Measurements from ENCODE around the gene WWOX. TPM values are rescaled to one million over a fixed set of nuclear protein-coding genes. Genes with fewer than 3 reads are reported as not detected.

WWOX gene
- total and polyA plus RNA-seq, 2 of the 13 experiments (the other 11 are each of a cell fraction or from before 2014, with no cell fraction given): 9.1 to 37.4 TPM

DNA sequence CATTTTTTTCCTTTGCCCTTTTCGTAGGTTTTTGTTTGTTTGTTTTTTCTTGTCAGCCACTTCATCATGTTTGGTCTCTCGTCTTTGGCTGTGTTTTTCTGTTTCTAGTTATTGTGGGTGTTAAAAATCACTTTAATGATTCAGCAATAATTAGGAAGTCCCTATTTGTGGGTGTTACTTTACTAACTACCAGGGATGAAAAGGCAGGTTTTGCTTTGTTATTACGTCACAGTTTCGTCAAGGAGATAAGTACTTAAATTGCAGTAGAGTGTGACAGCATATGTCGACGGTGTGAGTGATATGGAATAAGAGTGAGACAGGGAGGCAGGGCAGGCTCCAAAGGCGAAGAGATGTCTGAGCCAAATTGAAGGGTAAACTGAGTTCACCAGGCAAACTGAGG is 479.6 kb downstream of the WWOX start:
- no peaks in the 10 kb centered on the region for H3K36me3 ChIP-seq (replicated peaks in 1 of 2; ENCODE audit: control insufficient read depth in 1 of 2, insufficient read depth in 2 of 2, low read length in 2 of 2)
- H3K27ac ChIP-seq (ENCODE audit: extremely low read length, insufficient read depth, low read length): no peak overlapping the region
- in situ Hi-C loops (cut with HindIII; ENCODE audit: extremely low pct_ligation_motif_present, low pct_unique_long_range_greater_than_20kb): no loop called here
- no peak overlapping the region for H2AFZ ChIP-seq (ENCODE audit: low read length)
- FAIRE-seq (no peak), DNase-seq (ENCODE audit: low spot score) (no peak), ATAC-seq (no peak)
- no TSS peak for BruUV-seq (replicated peaks)
- no peak overlapping the region for H3K4me3 ChIP-seq (replicated peaks in 1 of 3; ENCODE audit: insufficient read depth in 1 of 3, low read depth in 2 of 3, low read length in 3 of 3)
- H3K79me2 ChIP-seq (ENCODE audit: insufficient read depth, low read length): no peaks in the 10 kb centered on the region
- WGBS (ENCODE audit: low lambda C conversion rate): 93% methylated on average over 7 of the region's 7 CpGs
- no peaks in the 10 kb centered on the region for H3K9me3 ChIP-seq (ENCODE audit: low read length)
- no peak overlapping the region for H3K4me2 ChIP-seq (ENCODE audit: low read depth, low read length)
- intact Hi-C loops (cut with micrococcal nuclease; ENCODE audit: unreplicated experiment): no loop called here
- no peaks in the 10 kb centered on the region for H4K20me1 ChIP-seq (ENCODE audit: insufficient read depth, low read length)
- no peak overlapping the region for H3K9ac ChIP-seq (ENCODE audit: insufficient read depth, low read depth, low read length)
- no peaks in the 10 kb centered on the region for H3K27me3 ChIP-seq (ENCODE audit: control insufficient read depth in 1 of 2, insufficient read depth in 2 of 2, low read length in 2 of 2)
- ChIA-PET CTCF (ENCODE audit: low intra/inter-chr PET ratio, low total read pairs) (no interaction called here), POLR2A (no interaction called here)
- TF ChIP-seq ZBTB38 (CRISPR knock-in tag; IDR thresholded peaks at IDR 0.05) (no peak), SNRNP70 (IDR thresholded peaks at IDR 0.05; ENCODE audit: low read depth, low read length) (no peak), PITX1 (CRISPR knock-in tag; IDR thresholded peaks at IDR 0.05) (no peak), KAT8 (CRISPR knock-in tag; IDR thresholded peaks at IDR 0.05) (no peak), TBX3 (IDR thresholded peaks at IDR 0.05; ENCODE audit: borderline replicate concordance) (no peak), JUNB (CRISPR knock-in tag; IDR thresholded peaks at IDR 0.05; ENCODE audit: borderline replicate concordance) (no peak), KLF16 (CRISPR knock-in tag; IDR thresholded peaks at IDR 0.05) (no peak), ZNF121 (CRISPR knock-in tag; IDR thresholded peaks at IDR 0.05) (no peak), TARDBP (CRISPR knock-in tag; IDR thresholded peaks at IDR 0.05) (no peak), FOXK2 (IDR thresholded peaks at IDR 0.05) (no peak), NCOA2 (CRISPR knock-in tag; IDR thresholded peaks at IDR 0.05) (no peak), ZNF337 (CRISPR knock-in tag; IDR thresholded peaks at IDR 0.05; ENCODE audit: borderline replicate concordance, low read depth) (no peak), BRCA1 (CRISPR knock-in tag; IDR thresholded peaks at IDR 0.05) (no peak), NCOA1 (CRISPR knock-in tag; IDR thresholded peaks at IDR 0.05) (no peak), CREB1 (IDR thresholded peaks at IDR 0.05) (no peak), CREB1 (CRISPR knock-in tag; IDR thresholded peaks at IDR 0.05) (no peak), ERF (CRISPR knock-in tag; IDR thresholded peaks at IDR 0.05) (no peak), FIP1L1 (IDR thresholded peaks at IDR 0.05; ENCODE audit: borderline replicate concordance, insufficient read depth, low read depth, low read length) (no peak), NFKBIZ (CRISPR knock-in tag; IDR thresholded peaks at IDR 0.05) (no peak), BHLHE40 (IDR thresholded peaks at IDR 0.05; ENCODE audit: low read length) (no peak)
- H3K4me1 ChIP-seq (ENCODE audit: insufficient read depth, low read length): peaks cover under 1% of the 10 kb centered on the region; the same call in 1 of the 2 replicates
